ENCODE results near the gene PRKAG2. TPM values are rescaled to one million over a fixed set of nuclear protein-coding genes. Genes with fewer than 3 reads are reported as not detected.

Gene PRKAG2
- total RNA-seq, 1 donor, result 42.7 TPM

- H3K27me3 ChIP-seq (ENCODE audit: insufficient read depth, low read length), result peaks cover 7% of the 10 kb centered on the region
- H3K9me3 ChIP-seq (ENCODE audit: low read depth, low read length), result no peaks in the 10 kb centered on the region
- H3K4me1 ChIP-seq (ENCODE audit: insufficient read depth, low read length), result no peaks in the 10 kb centered on the region
- no peak overlapping the region for H3K4me3 ChIP-seq (ENCODE audit: low read length)
These were observed 28.9 kb upstream of the PRKAG2 start for GRCh38 chr7:151905766-151906165.

- H3K27me3 ChIP-seq (ENCODE audit: insufficient read depth, low read length), result peaks cover 7% of the 10 kb centered on the region
- H3K4me1 ChIP-seq (ENCODE audit: insufficient read depth, low read length), result no peaks in the 10 kb centered on the region
- H3K4me3 ChIP-seq (ENCODE audit: low read length), result no peak overlapping the region
- no peaks in the 10 kb centered on the region for H3K9me3 ChIP-seq (ENCODE audit: low read depth, low read length)
These were observed 28.4 kb upstream of the PRKAG2 start for GRCh38 chr7:151905353-151905752.

GRCh38 chr7:151904270-151904669, 27.4 kb upstream of the PRKAG2 start:
- no peak overlapping the region for H3K4me3 ChIP-seq (ENCODE audit: low read length)
- H3K27me3 ChIP-seq (ENCODE audit: insufficient read depth, low read length), result peaks cover 7% of the 10 kb centered on the region
- H3K4me1 ChIP-seq (ENCODE audit: insufficient read depth, low read length), result no peaks in the 10 kb centered on the region
- H3K9me3 ChIP-seq (ENCODE audit: low read depth, low read length), result no peaks in the 10 kb centered on the region

GRCh38 chr7:151903249-151904032, 26.5 kb upstream of the PRKAG2 start:
- Histone ChIP-seq H3K27me3 (ENCODE audit: insufficient read depth, low read length) (peaks cover 7% of the 10 kb centered on the region), H3K4me3 (ENCODE audit: low read length) (no peak overlapping the region), H3K9me3 (ENCODE audit: low read depth, low read length) (no peaks in the 10 kb centered on the region), H3K4me1 (ENCODE audit: insufficient read depth, low read length) (no peaks in the 10 kb centered on the region)

GRCh38 chr7:151902311-151902710, 25.4 kb upstream of the PRKAG2 start:
- H3K4me3 ChIP-seq (ENCODE audit: low read length), result no peak overlapping the region
- H3K4me1 ChIP-seq (ENCODE audit: insufficient read depth, low read length), result no peaks in the 10 kb centered on the region
- peaks cover 7% of the 10 kb centered on the region for H3K27me3 ChIP-seq (ENCODE audit: insufficient read depth, low read length)
- H3K9me3 ChIP-seq (ENCODE audit: low read depth, low read length), result no peaks in the 10 kb centered on the region

GRCh38 chr7:151901828-151902227, 24.9 kb upstream of the PRKAG2 start:
- Histone ChIP-seq H3K4me3 (ENCODE audit: low read length) (no peak overlapping the region), H3K27me3 (ENCODE audit: insufficient read depth, low read length) (peaks cover 7% of the 10 kb centered on the region), H3K9me3 (ENCODE audit: low read depth, low read length) (no peaks in the 10 kb centered on the region), H3K4me1 (ENCODE audit: insufficient read depth, low read length) (no peaks in the 10 kb centered on the region)

GRCh38 chr7:151900986-151901621, 24.2 kb upstream of the PRKAG2 start:
- Histone ChIP-seq H3K9me3 (ENCODE audit: low read depth, low read length) (no peaks in the 10 kb centered on the region), H3K4me1 (ENCODE audit: insufficient read depth, low read length) (no peaks in the 10 kb centered on the region), H3K4me3 (ENCODE audit: low read length) (no peak overlapping the region), H3K27me3 (ENCODE audit: insufficient read depth, low read length) (peaks cover 3% of the 10 kb centered on the region)

GRCh38 chr7:151900591-151900985, 23.7 kb upstream of the PRKAG2 start:
- Histone ChIP-seq H3K4me1 (ENCODE audit: insufficient read depth, low read length) (no peaks in the 10 kb centered on the region), H3K27me3 (ENCODE audit: insufficient read depth, low read length) (peaks cover 3% of the 10 kb centered on the region), H3K9me3 (ENCODE audit: low read depth, low read length) (no peaks in the 10 kb centered on the region), H3K4me3 (ENCODE audit: low read length) (no peak overlapping the region)

- Histone ChIP-seq H3K27me3 (ENCODE audit: insufficient read depth, low read length) (no peaks in the 10 kb centered on the region), H3K4me3 (ENCODE audit: low read length) (no peak overlapping the region), H3K9me3 (ENCODE audit: low read depth, low read length) (no peaks in the 10 kb centered on the region), H3K4me1 (ENCODE audit: insufficient read depth, low read length) (no peaks in the 10 kb centered on the region)
These were observed 22.8 kb upstream of the PRKAG2 start for GRCh38 chr7:151899513-151900360.

GRCh38 chr7:151897951-151898686, 21.2 kb upstream of the PRKAG2 start:
- H3K27me3 ChIP-seq (ENCODE audit: insufficient read depth, low read length), result no peaks in the 10 kb centered on the region
- H3K9me3 ChIP-seq (ENCODE audit: low read depth, low read length), result no peaks in the 10 kb centered on the region
- no peaks in the 10 kb centered on the region for H3K4me1 ChIP-seq (ENCODE audit: insufficient read depth, low read length)
- H3K4me3 ChIP-seq (ENCODE audit: low read length), result no peak overlapping the region

- Histone ChIP-seq H3K9me3 (ENCODE audit: low read depth, low read length) (no peaks in the 10 kb centered on the region), H3K4me3 (ENCODE audit: low read length) (no peak overlapping the region), H3K4me1 (ENCODE audit: insufficient read depth, low read length) (no peaks in the 10 kb centered on the region), H3K27me3 (ENCODE audit: insufficient read depth, low read length) (no peaks in the 10 kb centered on the region)
These were observed 20.3 kb upstream of the PRKAG2 start for GRCh38 chr7:151897161-151897731.

- Histone ChIP-seq H3K27me3 (ENCODE audit: insufficient read depth, low read length) (no peaks in the 10 kb centered on the region), H3K4me3 (ENCODE audit: low read length) (no peak overlapping the region), H3K4me1 (ENCODE audit: insufficient read depth, low read length) (no peaks in the 10 kb centered on the region), H3K9me3 (ENCODE audit: low read depth, low read length) (no peaks in the 10 kb centered on the region)
These were observed 19.6 kb upstream of the PRKAG2 start for GRCh38 chr7:151896486-151896885.

- no peaks in the 10 kb centered on the region for H3K9me3 ChIP-seq (ENCODE audit: low read depth, low read length)
- H3K4me1 ChIP-seq (ENCODE audit: insufficient read depth, low read length), result no peaks in the 10 kb centered on the region
These were observed 19.2 kb upstream of the PRKAG2 start for GRCh38 chr7:151896086-151896485.

GRCh38 chr7:151895631-151896031, 18.7 kb upstream of the PRKAG2 start:
- no peak overlapping the region for H3K4me3 ChIP-seq (ENCODE audit: low read length)
- H3K4me1 ChIP-seq (ENCODE audit: insufficient read depth, low read length), result no peaks in the 10 kb centered on the region
- no peaks in the 10 kb centered on the region for H3K27me3 ChIP-seq (ENCODE audit: insufficient read depth, low read length)
- no peaks in the 10 kb centered on the region for H3K9me3 ChIP-seq (ENCODE audit: low read depth, low read length)

More at GRCh38 chr7:151896086-151896485, 19.2 kb upstream of the PRKAG2 start:
- Histone ChIP-seq H3K4me3 (ENCODE audit: low read length) (no peak overlapping the region), H3K27me3 (ENCODE audit: insufficient read depth, low read length) (no peaks in the 10 kb centered on the region)

Measured in mononuclear cell (primary cell).